HG03378 (cell line): ENCODE results near the gene GPAT2.
"Not testable (repeated sequence)": the region's sequence is repeated elsewhere in the genome, so short reads cannot be mapped to it uniquely, and the experiment has no call there.

ENCODE experiments used
- ATAC-seq: cut with Tn5 transposase; IDR thresholded peaks from one replicate; pipeline ENCODE4 v1.9.1; 2021; ENCODE audit warnings: mild to moderate bottlenecking, moderate library complexity; ENCODE audit not compliant: unreplicated experiment

The GPAT2 gene

DNA sequence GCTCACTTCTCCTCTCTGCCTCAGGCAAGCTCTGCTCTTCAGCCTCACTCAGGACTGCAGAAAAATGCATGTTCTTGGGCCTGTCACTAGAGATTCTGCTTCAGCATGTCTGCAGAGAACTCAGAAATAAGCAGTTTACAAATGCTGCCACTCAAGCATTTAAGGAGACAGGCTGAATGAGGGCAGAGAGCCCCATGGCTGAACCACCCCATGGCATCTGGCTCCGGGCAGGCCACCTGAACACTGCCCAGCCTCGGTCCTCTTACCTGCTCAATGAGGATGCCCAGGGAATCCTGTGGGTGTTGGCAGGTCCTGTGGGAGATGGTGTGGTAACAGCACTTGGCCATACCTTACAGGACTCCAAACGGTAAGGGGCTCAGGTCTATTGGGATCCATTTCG lies 31.2 kb upstream of the GPAT2 start:
- ATAC-seq = not testable (repeated sequence)

DNA sequence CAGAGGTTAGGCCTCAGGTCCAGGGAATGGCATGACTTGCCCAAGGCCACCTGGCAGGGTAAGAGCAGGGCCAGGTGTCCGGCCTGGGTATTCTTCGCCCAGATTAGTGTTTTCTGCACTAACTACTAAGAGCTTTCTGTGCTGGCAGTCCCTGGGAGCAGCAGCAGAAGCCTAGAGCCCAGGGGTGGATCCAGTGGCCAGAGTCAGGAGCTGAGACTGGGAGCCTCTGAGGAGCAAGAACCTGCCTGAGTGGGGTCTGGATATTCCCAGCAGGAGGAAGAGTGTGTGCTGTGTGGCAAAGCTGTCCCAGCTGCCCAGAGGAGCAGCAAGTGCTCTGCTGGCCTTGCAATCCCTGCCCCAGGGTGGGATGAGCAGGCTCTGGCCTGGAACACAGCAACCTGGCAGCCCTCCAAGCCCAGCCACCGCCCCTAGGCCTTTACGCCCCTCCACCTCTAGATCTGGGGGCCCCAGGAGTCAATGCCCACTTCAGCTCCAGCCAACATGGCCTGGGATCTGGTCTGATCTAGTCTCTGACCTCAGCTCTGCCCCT lies 30.7 kb upstream of the GPAT2 start:
- no peak for ATAC-seq

DNA sequence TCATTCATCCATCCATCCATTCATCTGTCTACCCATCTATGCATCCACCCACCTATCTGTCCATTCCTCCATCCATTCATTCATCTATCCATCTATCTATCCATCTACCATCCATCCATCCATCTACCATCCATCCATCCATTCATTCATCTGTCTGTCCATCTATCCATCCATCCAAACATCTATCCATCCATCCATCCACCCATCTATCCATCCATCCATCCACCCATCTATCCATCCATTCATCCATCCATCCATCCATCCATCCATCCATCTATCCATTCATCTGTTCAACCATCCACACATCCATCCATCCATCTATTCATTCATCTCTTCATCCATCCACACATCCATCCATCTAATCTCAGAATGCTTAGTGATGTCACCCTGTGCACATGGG lies 30.0 kb upstream of the GPAT2 start:
- not testable (repeated sequence) for ATAC-seq

DNA sequence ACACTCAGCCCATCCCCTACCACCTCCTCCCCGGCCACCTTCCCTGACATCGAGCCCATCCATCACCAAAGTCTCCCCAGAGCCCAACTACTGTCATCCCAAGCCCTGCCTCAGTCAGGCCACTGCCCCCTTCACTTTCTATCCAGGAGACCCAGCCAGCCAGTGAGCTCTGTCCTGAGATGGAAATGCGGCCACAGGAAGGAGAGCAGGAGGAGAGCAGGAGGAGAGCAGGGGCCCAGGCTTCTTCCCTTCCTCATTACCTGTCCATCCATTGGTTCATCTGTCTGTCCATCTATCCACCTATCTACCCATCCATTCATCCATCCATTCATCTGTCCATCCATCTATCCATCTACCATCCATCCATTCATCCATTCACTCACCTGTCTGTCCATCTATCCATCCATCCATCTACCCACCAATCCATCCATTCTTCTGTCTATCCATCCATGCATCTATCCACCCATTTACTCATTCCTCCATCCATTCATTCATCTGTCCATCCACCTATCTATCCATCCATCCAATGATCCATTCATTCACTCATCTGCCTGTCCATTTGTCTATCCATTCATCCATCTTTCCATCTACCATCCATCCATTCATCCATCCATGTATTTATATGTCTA lies 29.4 kb upstream of the GPAT2 start:
- ATAC-seq = not testable (repeated sequence)

DNA sequence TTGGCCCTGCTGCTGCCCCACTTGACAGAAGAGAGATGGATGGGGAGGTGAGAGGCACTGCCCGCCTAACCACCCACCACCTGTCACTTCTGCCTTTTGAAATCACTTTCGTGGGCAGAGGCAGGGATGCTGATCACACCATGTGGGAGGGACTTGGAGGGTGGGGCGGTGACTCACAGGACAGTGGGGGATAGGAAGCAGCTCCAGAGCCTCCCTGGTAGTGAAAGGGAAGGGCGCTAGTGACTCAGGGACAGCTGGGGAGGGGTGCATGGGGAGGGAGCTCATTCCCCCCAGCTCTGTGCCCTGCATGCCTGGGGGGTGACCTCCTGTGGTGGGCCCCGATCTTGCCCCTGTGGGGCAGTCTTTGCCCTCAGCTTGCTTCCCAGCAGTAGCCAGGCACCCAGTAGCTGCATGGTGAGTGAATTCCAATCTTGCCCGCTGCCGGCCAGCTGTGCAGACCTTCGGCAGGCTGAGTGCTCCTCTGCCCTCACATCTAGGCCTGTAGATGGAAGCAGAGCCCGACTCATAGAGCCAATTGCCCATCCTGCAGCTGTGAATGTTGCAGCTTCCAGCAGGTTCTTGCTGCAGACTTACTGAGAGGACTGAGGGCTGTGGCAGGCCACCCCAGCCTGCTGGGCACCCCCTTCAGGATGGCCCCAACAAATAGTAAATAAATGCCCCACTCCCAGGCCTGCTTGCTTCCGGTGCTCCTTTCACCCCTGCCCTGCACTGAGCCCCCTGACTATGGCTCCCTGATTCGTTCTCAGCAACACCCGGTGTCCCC lies 28.6 kb upstream of the GPAT2 start:
- ATAC-seq = not testable (repeated sequence)

DNA sequence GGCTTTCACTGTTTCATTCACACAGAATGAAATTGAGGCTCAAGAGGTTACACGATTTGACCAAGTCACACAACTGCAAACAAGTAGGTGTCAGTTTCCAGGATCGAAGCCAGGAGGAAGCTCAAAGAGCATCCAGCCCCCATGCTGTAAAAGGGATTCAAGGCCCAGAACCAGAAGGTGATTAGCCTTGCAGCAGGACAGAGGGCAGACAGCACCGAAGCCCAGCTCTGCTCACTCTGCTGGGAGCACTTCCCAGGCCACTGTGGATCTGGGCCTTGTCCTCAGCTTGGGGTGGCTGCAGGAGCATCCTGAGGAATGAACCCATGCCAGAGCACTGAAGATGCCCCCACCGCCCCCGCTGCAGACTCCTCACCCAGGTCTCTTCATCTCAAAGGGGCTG lies 27.8 kb upstream of the GPAT2 start:
- ATAC-seq = not testable (repeated sequence)

DNA sequence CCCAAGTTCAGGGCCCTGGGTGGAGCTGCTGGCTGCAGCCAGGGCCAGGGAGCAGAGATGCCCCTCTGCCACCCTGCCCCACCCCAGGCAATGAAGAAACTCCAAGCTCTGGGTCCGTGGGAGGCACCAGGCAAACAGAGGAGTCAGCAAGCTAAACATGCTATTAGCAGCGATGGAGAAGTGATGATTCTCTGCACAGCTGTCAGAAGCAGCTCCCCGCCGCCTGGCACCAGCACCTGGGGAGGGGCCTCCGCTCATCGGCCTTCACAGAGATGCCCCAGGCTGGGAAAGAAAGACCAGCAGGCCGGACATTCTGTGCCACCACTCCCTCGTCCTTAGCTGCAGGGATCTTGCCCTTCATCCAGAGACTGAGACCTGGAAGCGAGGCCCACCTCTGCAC lies 27.2 kb upstream of the GPAT2 start:
- not testable (repeated sequence) for ATAC-seq

DNA sequence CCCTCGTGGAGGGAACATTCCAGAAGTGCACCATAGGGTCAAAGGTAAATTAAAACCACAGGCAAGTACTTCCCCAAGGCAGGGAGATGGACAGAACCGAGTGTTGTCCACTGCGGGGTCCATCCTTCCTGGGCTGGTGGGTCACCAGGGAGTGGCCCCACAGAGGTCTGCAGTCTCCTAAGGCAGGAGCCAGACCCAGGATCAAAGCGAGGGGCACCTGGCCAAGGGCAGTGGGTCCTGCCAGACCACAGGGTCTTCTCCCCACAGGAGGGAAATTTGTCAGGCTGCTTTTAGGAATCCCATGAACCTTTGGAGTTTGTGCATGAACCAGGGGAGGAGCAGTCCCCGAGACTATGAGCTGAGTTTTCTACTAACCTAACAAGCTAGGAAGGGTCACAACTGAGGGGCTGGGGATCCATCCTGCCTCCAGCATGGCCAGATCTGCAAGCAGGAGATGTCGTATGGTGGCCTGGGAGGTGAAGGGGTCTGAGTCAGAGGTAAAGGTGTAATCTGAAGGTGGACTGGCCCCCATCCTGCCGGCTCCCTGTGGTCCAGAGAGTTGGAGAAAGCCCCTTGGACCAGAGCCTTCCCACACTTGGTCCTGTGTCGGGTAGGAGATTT lies 26.6 kb upstream of the GPAT2 start:
- not testable (repeated sequence) for ATAC-seq

DNA sequence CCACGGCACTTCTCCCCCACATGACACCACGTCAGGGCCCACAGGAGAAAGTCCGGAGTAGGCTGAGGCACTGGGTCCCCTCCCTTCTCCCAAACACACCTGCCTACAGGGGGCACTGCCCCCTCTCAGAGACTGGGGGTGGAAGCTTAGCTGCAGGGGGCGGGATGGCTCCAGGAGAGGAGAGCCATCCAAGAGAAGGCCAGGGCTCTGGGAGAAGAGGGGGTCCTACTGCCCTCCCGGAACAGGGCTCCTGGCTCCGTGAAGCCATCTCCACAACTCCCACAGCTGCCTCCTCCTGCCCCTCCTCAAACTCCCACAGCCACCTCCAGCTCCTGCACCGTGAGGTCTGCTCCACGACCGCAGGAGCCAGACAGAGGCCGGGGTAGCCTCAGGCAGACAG lies 25.6 kb upstream of the GPAT2 start:
- not testable (repeated sequence) for ATAC-seq

DNA sequence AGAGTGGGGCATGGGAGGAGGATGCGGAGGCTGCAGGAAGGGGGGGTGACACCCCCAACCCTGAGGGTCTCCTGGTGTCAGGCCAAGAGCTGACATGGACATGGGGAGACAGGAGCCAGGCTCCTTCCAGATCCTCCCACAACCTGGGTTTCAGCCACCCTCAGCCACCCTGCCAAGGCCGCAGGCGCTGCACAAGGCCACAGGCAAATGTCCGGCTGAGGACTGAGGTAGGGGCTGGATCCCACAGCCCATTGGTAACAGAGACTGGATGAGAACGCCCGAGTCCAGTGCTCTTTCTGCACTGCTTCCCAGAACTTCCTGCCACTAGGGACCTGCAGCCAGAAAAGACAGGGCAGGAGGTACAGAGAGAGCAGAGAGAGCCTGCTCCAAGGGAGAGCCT lies 24.7 kb upstream of the GPAT2 start:
- not testable (repeated sequence) for ATAC-seq

DNA sequence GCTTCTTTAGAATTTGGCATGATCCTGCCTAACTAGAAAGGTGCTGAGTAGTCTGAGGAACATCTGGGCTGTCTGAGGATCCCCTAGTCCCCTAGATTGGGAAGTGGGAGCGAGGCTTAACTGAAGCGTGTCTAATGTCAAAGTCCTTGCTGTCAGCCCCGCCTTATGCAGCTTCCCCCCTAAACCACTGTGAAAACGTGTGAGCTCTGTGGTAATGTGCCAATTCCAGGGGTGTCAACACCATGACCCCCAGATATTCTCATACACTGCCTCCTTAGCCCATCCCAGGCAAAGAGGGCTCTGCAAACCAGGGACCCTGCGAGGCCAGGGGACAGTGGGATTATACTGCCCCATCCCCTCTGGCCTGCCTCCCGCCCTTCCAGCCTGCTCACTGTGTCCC lies 21.1 kb upstream of the GPAT2 start:
- not testable (repeated sequence) for ATAC-seq

DNA sequence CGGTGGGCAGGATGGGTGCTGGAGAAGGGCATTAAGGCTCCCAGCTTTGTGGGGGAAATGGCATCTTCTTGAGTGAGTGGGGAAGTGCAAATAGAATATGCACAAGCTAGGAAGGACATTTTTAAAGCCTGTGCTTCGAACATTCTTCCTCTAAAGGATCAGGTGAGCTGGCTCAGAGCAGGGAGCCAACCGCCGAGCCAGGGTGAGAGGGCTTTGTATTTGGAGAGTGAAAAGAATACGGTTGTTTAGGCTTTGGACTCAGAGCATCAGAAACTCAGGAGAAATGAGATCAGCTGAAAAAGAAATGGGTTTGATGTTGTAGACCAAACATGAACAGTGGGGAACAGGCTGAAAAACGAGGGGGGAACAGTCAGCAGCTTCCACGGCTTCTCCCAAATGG lies 19.8 kb upstream of the GPAT2 start:
- ATAC-seq = not testable (repeated sequence)

DNA sequence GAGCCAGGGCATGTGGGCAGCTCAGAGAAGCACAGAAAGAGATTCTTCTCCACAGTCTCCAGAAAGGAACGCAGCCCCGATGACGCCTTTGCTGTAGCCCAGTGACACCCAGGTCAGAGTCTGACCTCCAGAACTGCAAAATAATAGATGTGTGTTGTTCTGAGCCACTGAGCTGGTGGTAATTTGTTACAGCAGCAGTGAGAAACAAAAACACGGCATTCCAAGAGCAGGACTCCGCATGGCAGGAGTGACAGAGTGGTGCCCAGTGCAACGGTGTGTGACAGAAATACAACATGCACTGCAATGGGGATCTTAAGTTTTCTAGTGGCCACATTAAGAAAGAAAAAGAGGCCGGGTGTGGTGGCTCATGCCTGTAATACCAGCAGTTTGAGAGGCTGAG lies 18.7 kb upstream of the GPAT2 start:
- not testable (repeated sequence) for ATAC-seq

DNA sequence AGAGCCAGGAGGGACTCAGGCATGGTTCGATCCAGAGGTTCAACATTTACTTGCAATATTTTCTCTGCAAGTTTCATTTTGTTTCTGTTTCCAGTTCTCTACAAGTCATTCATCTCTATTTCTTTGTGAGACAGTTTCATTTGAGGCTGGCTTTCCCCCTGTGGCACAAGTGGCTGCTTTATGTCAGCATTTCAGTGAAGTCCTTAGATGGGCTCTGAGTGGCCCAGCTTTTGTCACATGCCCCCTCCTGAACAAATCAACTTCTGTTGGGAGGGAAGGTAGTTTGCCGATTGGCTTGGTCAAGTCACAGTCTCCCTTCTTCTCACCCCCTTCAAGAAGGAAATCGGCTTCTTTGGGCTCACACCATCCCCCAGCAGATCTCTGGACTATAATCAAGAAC lies 17.9 kb upstream of the GPAT2 start:
- not testable (repeated sequence) for ATAC-seq

DNA sequence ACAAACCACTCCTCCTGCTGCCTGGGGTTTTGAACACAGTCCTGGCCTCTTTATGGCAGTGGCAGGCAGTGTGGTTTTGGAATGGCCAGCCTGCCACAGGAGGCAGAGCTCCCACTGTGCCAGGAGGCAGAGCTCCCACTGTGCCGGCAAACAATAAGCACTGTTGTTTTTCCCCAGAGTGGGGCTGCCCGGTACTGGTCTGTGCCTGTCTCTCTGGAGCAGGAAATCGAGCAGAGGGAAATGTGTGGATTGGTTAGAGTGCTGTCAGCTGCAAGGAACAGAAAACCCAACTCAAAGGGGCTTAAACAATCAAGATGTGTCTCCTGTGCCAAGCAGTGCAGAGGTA lies 15.2 kb upstream of the GPAT2 start:
- not testable (repeated sequence) for ATAC-seq

DNA sequence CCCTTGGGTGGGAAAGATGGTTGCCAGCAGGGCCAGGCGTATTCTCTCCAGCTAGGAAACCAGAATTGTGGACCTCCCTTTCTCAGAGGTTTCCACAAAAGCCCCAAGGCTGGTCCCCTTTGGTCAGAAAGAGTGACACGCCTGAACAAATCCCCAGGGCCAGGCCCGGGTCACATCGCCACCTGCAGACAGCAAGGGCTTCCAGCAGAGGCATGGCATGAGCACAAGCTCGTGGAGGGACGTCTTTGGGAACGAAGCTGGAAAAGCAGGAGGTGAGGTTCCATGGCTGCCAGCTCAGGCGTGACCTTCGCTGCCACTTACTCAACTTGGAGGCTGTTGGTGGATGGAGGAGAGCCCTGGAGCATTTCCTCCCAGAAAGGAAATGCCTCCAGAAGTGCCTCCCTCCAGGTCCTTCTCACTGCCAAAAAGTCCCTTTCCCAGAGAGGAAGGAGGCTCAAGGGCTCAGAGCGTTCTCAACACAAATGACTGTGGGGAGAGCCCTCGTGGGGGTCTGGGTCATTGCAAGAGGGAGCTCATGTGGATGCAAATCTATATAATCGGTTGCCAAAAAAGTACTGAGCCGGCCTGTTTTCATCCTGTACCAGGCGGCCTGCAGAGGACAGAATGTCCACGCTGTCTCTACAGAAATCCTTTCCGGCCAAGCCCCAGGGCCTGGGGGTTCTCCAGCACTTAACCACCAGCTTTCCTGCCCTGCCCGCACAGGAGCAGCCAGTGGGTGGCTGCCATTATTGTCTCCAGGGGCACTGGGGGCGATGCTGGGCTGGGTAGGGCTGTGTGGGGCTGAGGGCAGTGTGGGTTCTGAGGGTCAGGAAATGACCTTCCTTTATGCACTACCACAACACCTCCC lies 14.6 kb upstream of the GPAT2 start:
- ATAC-seq = not testable (repeated sequence)

DNA sequence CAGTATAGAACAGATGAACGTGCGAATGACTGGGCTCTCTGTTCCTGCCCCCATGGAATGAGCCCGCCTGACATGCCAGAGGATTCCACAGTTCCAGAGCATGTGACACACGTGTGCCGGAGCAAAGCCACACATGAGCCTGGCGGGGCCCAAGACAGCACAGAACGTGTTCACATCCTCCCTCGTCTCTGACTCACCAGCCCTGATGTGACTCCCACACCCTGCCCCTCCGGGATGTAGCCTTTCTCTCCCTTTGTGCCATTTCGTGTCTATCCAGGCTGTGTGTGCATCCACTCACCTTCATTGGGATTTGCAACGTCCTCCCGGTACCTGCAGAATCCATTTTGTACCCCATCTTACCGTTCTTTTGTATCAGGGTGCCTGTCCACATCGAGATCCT lies 838 bp upstream of the GPAT2 start:
- ATAC-seq = not testable (repeated sequence)

DNA sequence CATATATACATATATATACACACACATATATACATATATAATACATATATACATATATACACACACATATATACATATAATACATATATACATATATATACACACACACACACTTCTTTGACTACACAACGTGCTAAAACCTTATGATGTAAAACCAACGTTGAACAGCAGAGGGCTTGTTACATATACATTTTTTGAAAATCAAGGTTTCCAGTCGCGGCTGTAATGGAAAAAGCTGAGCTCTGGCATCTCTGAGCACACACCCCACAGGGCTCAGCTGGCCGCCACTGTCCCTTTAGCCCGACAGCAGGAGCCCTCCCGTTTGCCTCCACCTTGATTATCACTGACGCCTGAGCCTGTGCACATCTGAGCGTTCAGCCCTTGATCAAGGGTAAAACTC lies 719 bp downstream of the GPAT2 start:
- not testable (repeated sequence) for ATAC-seq

DNA sequence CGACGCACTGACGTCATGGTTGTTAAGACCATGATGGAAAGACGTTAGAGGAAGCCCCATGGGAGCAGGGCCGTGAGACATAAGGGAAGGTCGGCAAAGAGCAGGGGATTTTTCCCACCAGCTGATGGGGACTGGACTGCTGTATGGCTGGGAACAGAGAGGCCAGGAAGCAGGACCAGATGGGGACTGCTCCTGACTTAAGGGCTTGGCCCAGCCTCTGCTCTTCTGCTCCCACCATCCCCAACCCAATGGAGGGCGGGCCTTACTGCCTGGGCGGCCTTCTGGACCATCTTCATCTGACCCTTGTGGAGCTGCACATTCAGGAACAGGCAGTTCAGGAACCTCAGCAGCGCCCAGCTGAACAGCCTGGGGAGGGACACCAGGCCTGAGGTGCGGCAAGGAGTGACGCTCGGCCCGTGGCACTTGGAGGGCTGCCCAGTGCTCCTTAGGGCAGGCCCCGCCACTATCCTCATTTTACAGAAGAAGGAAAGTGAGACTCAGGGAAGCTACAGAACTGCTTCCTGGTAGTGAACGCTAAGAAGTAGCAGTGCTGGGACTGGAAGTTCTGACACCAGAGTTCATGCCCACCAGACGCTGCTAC lies 6.9 kb downstream of the GPAT2 start:
- not testable (repeated sequence) for ATAC-seq

DNA sequence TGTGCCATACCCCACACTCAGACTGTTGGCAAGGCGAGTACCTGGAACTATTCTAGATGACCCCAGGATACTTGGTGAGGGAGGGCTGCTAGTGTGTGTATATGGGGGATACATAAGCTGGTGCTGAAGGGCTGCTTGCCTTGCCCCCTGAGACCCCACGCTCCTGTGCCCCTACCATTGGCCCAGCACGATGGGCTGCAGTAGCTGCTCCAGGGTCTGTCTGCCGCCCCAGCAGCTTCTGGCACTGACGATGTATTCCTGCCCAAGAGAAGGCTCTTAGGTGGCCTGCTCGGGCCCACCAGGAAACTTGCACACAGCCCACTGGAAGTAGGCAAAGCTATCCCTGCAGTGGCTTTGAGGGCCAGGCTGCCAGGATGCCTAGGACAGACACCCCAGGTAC lies 9.0 kb downstream of the GPAT2 start:
- not testable (repeated sequence) for ATAC-seq

DNA sequence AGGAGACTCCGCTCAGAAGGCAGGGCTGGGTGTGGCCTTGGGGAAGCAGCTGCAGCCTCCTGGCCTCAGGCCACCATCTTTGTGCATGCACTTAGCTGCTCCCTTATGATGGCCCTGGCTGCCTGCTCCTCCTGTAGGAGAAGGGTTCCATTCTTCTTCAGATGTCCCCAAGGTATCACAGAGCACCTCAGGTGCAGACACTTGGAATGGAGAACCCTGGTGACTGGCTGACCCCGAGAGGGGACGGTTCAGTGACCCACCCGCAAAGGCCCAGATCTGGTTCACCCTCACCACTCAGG lies 9.6 kb downstream of the GPAT2 start:
- ATAC-seq = no peak
